ENCODE data around the gene HOATZ.

The HOATZ gene

GRCh38 chr11:111577821-111578220, 63.2 kb downstream of the HOATZ start:
- no peak overlapping the region for H3K27ac ChIP-seq
- TF ChIP-seq CTCF (conservative IDR thresholded peaks at IDR 0.05): no peak
- no peak for TF ChIP-seq ZFX (IDR thresholded peaks at IDR 0.05)

- TF ChIP-seq ZFX (IDR thresholded peaks at IDR 0.05) (no peak), CTCF (conservative IDR thresholded peaks at IDR 0.05) (no peak)
These were observed 66.8 kb downstream of the HOATZ start for GRCh38 chr11:111581341-111581740.

GRCh38 chr11:111582163-111582562, 67.6 kb downstream of the HOATZ start:
- no peak overlapping the region for H3K27ac ChIP-seq
- TF ChIP-seq ZFX (IDR thresholded peaks at IDR 0.05) (no peak), CTCF (conservative IDR thresholded peaks at IDR 0.05) (no peak)

More at GRCh38 chr11:111581341-111581740, 66.8 kb downstream of the HOATZ start:
- no peak overlapping the region for H3K27ac ChIP-seq

GRCh38 chr11:111582881-111583280, 68.3 kb downstream of the HOATZ start:
- TF ChIP-seq ZFX (IDR thresholded peaks at IDR 0.05) (no peak), CTCF (conservative IDR thresholded peaks at IDR 0.05) (no peak)
- H3K27ac ChIP-seq: no peak overlapping the region

GRCh38 chr11:111585371-111585770, 70.8 kb downstream of the HOATZ start:
- TF ChIP-seq CTCF (conservative IDR thresholded peaks at IDR 0.05) (no peak), ZFX (IDR thresholded peaks at IDR 0.05) (no peak)
- no peak overlapping the region for H3K27ac ChIP-seq

- TF ChIP-seq ZFX (IDR thresholded peaks at IDR 0.05): no peak
- TF ChIP-seq CTCF (conservative IDR thresholded peaks at IDR 0.05): peak; percentile 85
- H3K27ac ChIP-seq: no peak overlapping the region
These were observed 71.8 kb downstream of the HOATZ start for GRCh38 chr11:111586388-111586831.
